LoVo (cell line): ENCODE results near the gene VPS13C.

Experiments used
- DNase-seq: peaks from one replicate; pipeline ENCODE4 v3.0.0-alpha.2; 2016; ENCODE audit warnings: low spot score

VPS13C gene

DNA sequence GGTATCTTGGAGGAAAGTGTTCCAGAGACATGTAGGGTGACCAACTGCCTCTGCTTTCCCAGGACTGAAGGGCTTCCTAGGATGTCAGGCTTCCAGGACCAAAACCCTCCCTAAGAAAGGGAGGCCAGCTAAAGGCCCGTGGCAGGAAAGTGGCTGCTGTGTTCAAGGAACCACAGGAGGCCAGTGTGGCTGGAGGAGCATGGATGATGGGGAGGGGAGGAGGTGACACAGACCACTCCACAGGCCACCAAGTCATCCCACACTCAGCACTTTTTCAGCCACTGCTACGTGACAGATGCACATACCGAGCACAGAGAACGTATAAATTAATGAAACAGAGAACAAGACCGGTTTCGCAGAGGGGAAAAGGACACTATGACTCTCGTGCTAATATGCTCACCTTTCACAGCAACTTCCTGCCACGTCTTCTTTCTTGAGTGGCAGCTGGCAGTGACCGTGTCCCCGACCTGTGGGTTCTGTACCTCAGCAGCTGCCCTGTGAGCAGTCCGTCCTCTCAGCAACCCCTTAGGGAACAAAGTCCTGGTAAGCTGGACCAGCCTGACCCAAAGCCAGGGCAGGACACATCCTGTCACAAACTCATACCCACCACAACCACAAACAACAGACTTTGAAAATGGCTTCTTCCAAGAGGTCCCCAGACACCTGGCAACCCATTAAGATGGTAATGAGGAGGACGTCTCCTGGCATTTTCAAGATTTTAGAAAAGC lies 244.7 kb downstream of the VPS13C start:
- no peak for DNase-seq

DNA sequence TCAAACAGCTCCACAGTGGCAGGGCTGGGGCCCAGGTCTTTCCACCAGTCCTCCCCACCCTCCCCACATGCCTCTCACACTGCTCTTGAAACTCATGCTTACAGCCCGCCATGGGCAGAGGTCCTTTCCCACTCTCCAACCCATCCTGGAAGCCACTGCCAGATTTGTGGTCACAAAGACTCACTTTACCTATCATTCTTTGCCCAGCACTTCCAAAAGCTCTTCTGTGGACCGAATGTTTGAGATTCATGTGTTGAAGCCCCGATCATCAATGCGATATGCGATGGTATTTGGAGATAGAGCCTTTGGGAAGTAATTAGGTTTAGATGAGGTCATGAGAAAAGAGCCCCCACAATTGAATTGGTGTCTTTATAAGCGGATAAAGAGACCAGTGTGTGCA lies 247.8 kb downstream of the VPS13C start:
- no peak for DNase-seq

DNA sequence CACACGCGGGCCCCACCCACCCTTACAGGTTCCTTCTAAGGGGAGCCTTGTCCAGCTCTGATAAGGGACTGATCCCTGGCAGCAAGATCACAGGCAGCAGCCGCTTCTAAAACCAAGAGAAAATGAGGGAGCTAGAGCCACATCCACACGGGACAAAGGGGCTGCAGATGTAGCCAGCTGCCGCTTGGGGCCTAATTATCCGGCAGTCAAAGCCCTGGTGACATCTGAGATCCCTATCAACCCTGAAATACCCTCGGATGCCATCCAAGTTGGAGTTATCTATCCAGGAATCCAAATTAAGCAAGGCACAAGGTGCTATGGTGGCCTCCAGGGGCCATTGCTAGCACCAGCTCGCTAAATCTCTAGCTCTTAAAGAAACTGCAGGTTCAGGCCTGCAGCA lies 248.3 kb downstream of the VPS13C start:
- no peak for DNase-seq

DNA sequence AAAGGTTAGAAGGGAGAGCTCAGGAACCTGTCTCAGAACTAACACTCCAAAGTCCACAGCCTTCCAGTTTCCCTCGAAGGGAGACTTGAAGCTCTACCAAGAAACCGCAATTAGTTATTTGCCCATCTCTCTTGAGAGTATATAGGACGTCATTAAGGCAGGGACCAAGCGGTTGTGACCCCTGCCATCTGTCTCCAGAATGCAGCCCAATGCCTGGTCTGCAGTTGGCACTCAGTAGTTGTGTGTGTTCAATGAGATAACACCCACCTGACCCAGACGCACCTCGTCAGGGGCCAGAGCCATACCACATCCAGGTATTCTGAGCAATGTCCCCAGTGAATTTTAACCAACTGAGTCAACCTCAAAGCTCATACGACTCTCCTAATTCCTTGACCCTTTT lies 251.0 kb downstream of the VPS13C start:
- no peak for DNase-seq

DNA sequence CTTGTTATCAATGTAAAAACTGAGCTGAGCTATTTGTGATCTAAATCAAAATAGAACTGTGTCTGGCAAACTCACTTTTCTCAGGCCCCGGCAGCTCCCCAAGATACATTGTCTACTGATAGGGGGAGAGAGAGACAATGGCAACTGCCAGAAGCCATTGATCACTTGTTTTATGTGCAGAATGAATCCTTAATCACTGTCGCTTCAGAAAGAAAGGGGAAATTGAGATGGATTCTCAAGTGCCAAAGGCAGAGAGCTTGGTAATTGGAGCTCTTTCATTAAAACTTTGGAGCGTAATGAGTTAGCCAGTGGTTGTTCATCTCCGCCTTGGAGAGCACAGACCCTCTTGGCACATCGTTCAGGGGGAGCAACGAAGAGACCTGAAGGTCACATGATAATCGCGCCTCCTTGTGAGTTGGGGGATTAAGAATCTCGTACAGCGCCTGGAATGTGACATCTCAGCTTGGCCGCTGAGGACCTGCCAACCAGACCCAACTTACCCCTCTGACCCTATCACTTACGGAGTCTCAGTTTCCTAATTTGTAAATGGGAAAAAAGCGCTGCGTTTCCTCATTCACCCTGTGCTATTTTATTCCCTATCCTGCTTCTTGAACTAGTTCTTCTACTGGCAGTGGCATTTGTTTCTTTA lies 252.8 kb downstream of the VPS13C start:
- DNase-seq, result no peak
